Hepatocyte (in vitro differentiated cells): ENCODE data around the gene VWA7. TPM values are rescaled to one million over a fixed set of nuclear protein-coding genes. Genes with fewer than 3 reads are reported as not detected.

Experiments
- DNase-seq: peaks from one replicate; pipeline ENCODE4 v3.0.0-alpha.2; 2016; ENCODE audit warnings: low spot score
- H2AFZ ChIP-seq: fragments of 200-600 bp; sonication (generic); 2 replicates; pipeline ENCODE4 v1.6.0; 2016; ENCODE audit warnings: antibody characterized with exemption, mild to moderate bottlenecking
- H3K27ac ChIP-seq: fragments of 200-600 bp; sonication (generic); 2 replicates; pipeline ENCODE4 v1.5.1; 2016; ENCODE audit warnings: mild to moderate bottlenecking
- H3K27me3 ChIP-seq: fragments of 200-600 bp; sonication (generic); 2 replicates; pipeline ENCODE4 v1.6.1; 2016
- H3K36me3 ChIP-seq: fragments of 200-600 bp; sonication (generic); replicated peaks from 2 replicates; pipeline ENCODE4 v1.5.1; 2016; ENCODE audit warnings: low read depth; ENCODE audit not compliant: insufficient read depth
- H3K4me1 ChIP-seq: fragments of 200-600 bp; sonication (generic); 2 replicates; pipeline ENCODE4 v1.5.1; 2016; ENCODE audit warnings: mild to moderate bottlenecking, moderate library complexity; ENCODE audit not compliant: insufficient read depth
- H3K4me2 ChIP-seq: fragments of 200-600 bp; sonication (generic); 2 replicates; pipeline ENCODE4 v1.6.0; 2016
- H3K4me3 ChIP-seq: fragments of 200-600 bp; sonication (generic); 2 replicates; pipeline ENCODE4 v1.5.1; 2016; ENCODE audit warnings: mild to moderate bottlenecking
- H3K79me2 ChIP-seq: fragments of 200-600 bp; sonication (generic); 2 replicates; pipeline ENCODE4 v1.6.0; 2017; ENCODE audit warnings: mild to moderate bottlenecking
- H3K9me2 ChIP-seq: fragments of 200-600 bp; sonication (generic); replicated peaks from 2 replicates; pipeline ENCODE4 v1.6.0; 2017; ENCODE audit warnings: mild to moderate bottlenecking; ENCODE audit not compliant: insufficient read depth
- H3K9me3 ChIP-seq: fragments of 200-600 bp; sonication (generic); 2 replicates; pipeline ENCODE4 v1.5.1; 2016; ENCODE audit warnings: low read depth, mild to moderate bottlenecking
- H4K20me1 ChIP-seq: fragments of 200-600 bp; sonication (generic); 2 replicates; pipeline ENCODE4 v1.6.0; 2016; ENCODE audit warnings: mild to moderate bottlenecking; ENCODE audit not compliant: insufficient read depth, poor library complexity, severe bottlenecking
- CTCF ChIP-seq: fragments of 200-600 bp; sonication (generic); IDR thresholded peaks from 2 replicates; pipeline ENCODE4 v1.5.1; 2016; ENCODE audit warnings: antibody characterized with exemption, mild to moderate bottlenecking; ENCODE audit not compliant: poor library complexity
- EZH2 ChIP-seq: fragments of 200-600 bp; sonication (generic); IDR thresholded peaks from 2 replicates; pipeline ENCODE4 v1.6.1; 2016; ENCODE audit warnings: antibody characterized with exemption, mild to moderate bottlenecking, borderline replicate concordance
- EZH2phosphoT487 ChIP-seq: fragments of 200-600 bp; sonication (generic); IDR thresholded peaks from one replicate; pipeline ENCODE4 v1.6.1; 2018; ENCODE audit warnings: antibody characterized with exemption, mild to moderate bottlenecking, low read depth, moderate library complexity; ENCODE audit not compliant: unreplicated experiment, severe bottlenecking
- WGBS: methylation state at CpG from one replicate; pipeline ENCODE4 v1.1.6; 2016; ENCODE audit warnings: low lambda C conversion rate; ENCODE audit errors: missing lambda C conversion rate; 5-methylcytosine and 5-hydroxymethylcytosine counted together
- polyA plus RNA-seq: library from polyadenylated mRNA; unstranded; fragments of >200 nt; fragmentation: Nextera tagmentation; extraction: Ambion mirVana; gene quantifications from 2 replicates; pipeline ENCODE4 v1.2.1, GENCODE V29; 2016
- total RNA-seq: library from RNA; depleted of rRNA; stranded (reverse); fragments of >200 nt; gene quantifications from 2 replicates; pipeline ENCODE4 v1.2.3, GENCODE V29; 2014

VWA7 gene
- total and polyA plus RNA-seq, 2 experiments from 2014 or later: 3.4 to 5.2 TPM

DNA sequence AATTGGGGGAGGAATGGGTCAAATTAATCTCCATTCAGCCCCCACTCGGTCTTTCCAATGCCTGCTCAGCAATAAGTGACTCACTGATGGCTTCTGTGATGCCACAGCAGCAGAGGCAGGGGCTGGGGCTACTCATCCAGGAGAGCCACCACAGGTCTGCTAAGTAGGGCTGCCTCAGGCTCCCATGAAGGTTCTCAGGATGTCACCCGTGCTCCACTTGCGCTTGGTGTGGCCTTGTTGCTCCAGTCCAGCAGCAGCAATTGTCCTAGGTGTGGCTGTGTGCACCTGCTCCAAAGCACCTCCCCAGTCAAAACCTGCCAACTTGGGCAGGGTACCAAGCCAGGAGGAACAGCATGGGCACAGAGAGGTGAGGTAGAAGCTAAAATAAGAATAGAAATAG lies 55.0 kb downstream of the VWA7 start:
- Histone ChIP-seq H3K9me2 (no peaks in the 10 kb centered on the region), H3K27me3 (no peaks in the 10 kb centered on the region), H3K4me2 (no peak overlapping the region), H3K9me3 (no peaks in the 10 kb centered on the region), H2AFZ (no peak overlapping the region), H3K4me3 (no peak overlapping the region), H3K4me1 (no peaks in the 10 kb centered on the region), H3K27ac (no peak overlapping the region), H4K20me1 (no peaks in the 10 kb centered on the region), H3K79me2 (no peaks in the 10 kb centered on the region), H3K36me3 (no peaks in the 10 kb centered on the region)
- 91% methylated on average over 3 of the region's 3 CpGs for WGBS
- DNase-seq: no peak
- TF ChIP-seq EZH2phosphoT487 (no peak), EZH2 (no peak), CTCF (no peak)

DNA sequence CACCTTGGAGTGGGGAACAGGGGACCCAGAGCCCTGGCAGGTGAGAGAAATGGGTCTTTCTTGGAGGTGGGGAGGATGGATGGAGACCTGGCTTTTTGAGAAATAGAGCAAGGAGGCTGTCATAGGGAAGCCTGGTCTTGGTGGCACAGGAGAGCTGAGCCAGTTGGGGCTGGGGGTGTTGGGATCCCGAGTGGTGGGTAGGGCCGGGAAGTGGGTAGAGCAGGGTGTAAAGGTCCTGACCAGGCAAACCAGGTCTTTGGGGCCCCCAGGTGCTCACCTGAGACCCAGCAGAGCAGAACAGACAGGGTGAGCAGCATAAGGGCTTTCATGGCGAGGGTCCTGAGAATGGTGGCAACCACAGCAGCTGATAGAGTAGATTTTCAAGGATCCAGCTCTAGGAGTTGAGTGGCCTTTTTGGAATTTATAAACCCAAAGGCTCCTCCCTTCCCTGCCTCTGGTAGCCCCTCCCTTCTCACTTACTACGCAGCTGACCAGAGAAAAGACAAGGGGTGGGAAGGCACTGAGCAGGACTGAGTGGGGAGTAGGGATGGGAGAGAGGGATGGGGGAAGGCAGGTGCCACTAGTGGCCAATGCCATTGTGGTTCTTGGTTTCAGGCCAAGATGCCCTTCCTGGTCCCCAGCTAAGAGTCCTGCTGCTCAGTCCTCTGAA lies 55.6 kb downstream of the VWA7 start, which contains the start of gene LY6G6C:
TSS of gene LY6G6C (minus strand) at position 396 of the 670 bp plus-strand sequence. CDS start at position 329, 67 bp downstream.
- no peak within 1 kb of the TSS for H3K4me2 ChIP-seq
- DNase-seq: no peak
- H3K79me2 ChIP-seq: no peaks in the 10 kb centered on the region
- WGBS: 89% methylated on average over 4 of the region's 4 CpGs
- H3K9me3 ChIP-seq: no peaks in the 10 kb centered on the region
- H4K20me1 ChIP-seq: no peaks in the 10 kb centered on the region
- TF ChIP-seq CTCF (no peak), EZH2 (no peak), EZH2phosphoT487 (no peak)
- H2AFZ ChIP-seq: no peak within 1 kb of the TSS
- no peak within 1 kb of the TSS for H3K4me3 ChIP-seq
- H3K27me3 ChIP-seq: no peaks in the 10 kb centered on the region
- H3K27ac ChIP-seq: no peak within 1 kb of the TSS
- no peaks in the 10 kb centered on the region for H3K36me3 ChIP-seq
- H3K4me1 ChIP-seq: no peaks in the 10 kb centered on the region
- H3K9me2 ChIP-seq: no peaks in the 10 kb centered on the region

DNA sequence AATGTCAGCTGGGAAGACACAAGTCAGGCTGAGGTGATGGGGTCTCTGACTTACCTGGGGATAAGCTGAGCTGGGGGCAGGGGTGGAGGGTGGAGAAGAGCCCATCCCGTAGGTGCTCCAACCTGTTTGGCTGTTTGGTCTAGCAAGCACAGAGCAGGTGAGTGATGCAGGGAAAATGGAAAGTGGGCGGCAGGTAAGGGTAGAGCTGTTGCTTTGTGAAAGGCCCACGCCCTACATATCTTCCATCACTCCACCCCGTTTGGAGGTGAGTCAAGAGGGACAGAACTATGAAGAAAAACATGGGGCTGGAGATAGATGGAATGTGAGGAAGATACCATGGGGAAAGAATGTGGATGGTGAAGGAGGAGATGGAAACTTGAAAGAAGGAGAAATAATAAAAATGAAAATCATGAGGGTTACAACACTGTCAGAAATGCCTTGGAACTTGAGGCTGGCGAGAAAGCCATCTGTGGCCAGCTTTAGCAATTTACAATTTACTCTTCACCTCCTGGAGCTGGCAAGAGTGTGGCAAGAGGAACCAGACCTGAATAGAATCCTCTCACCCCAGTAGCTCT lies 56.8 kb downstream of the VWA7 start:
- no peak for TF ChIP-seq CTCF
- TF ChIP-seq EZH2: no peak
- TF ChIP-seq EZH2phosphoT487: no peak
- no peaks in the 10 kb centered on the region for H4K20me1 ChIP-seq
- H3K27me3 ChIP-seq: no peaks in the 10 kb centered on the region
- no peak overlapping the region for H3K4me2 ChIP-seq
- peaks cover 4% of the 10 kb centered on the region for H3K4me1 ChIP-seq
- H2AFZ ChIP-seq: no peak overlapping the region
- no peak overlapping the region for H3K27ac ChIP-seq
- no peaks in the 10 kb centered on the region for H3K79me2 ChIP-seq
- no peak for DNase-seq
- no peaks in the 10 kb centered on the region for H3K9me3 ChIP-seq
- WGBS: 88% methylated on average over 5 of the region's 5 CpGs
- no peak overlapping the region for H3K4me3 ChIP-seq
- H3K36me3 ChIP-seq: no peaks in the 10 kb centered on the region
- H3K9me2 ChIP-seq: no peaks in the 10 kb centered on the region
